Adrenal gland (tissue), 12 donors: ENCODE results near the gene MT1X. TPM values are rescaled to one million over a fixed set of nuclear protein-coding genes. Genes with fewer than 3 reads are reported as not detected.
"Not testable (repeated sequence)": the region's sequence is repeated elsewhere in the genome, so short reads cannot be mapped to it uniquely, and the experiment has no call there.

Experiments
- DNase-seq, 7 donors: peaks; one replicate each; pipeline ENCODE4 v3.0.0-alpha.2; 2019 to 2020
- H3K27ac ChIP-seq, 5 donors: fragments of 200-600 bp; sonication (generic) in 4 of 5; 1 replicate in 3 of 5; 2 replicates in 2 of 5; pipeline versions ENCODE4 v1.5.1 to v1.8.0; 2016 to 2020; ENCODE audit warnings: mild to moderate bottlenecking in 1 of 5
- H3K27me3 ChIP-seq: fragments of 200-600 bp; 2 replicates; pipeline ENCODE4 v1.8.0; 2021
- H3K36me3 ChIP-seq, 2 donors: fragments of 200-600 bp; replicated peaks in 1 of 2; 1 replicate in 1 of 2; 2 replicates in 1 of 2; pipeline versions ENCODE4 v1.5.1 to v1.8.0; 2018 to 2022
- H3K4me1 ChIP-seq, 2 donors: fragments of 200-600 bp; replicated peaks in 1 of 2; 1 replicate in 1 of 2; 2 replicates in 1 of 2; pipeline versions ENCODE4 v1.5.1 to v1.8.0; 2018 to 2021
- H3K4me3 ChIP-seq, 4 donors: fragments of 200-600 bp; sonication (generic) in 3 of 4; one replicate each; pipeline ENCODE4 v1.5.1; 2016 to 2018
- H3K9me3 ChIP-seq, 3 donors: fragments of 200-600 bp; sonication (generic) in 1 of 3; replicated peaks in 1 of 3; 1 replicate in 2 of 3; 2 replicates in 1 of 3; pipeline versions ENCODE4 v1.5.1 to v1.8.0; 2016 to 2021
- CTCF ChIP-seq, 6 experiments: fragments of 450-650 bp in 4 of 6; fragments of 200-600 bp in 2 of 6; sonication (generic) in 1 of 6; IDR thresholded peaks; 1 replicate in 5 of 6; 2 replicates in 1 of 6; pipeline versions ENCODE4 v1.5.1 to v1.8.0; 2016 to 2021; ENCODE audit warnings: antibody characterized with exemption in 6 of 6, mild to moderate bottlenecking in 2 of 6, moderate library complexity in 1 of 6
- POLR2A ChIP-seq, 2 donors: fragments of 450-650 bp; IDR thresholded peaks; one replicate each; pipeline ENCODE4 v1.6.1; 2017; ENCODE audit warnings: antibody characterized with exemption in 2 of 2, mild to moderate bottlenecking in 2 of 2, moderate library complexity in 1 of 2
- WGBS, 4 donors: extraction: QIAGEN DNeasy Blood & Tissue Kit in 2 of 4; methylation state at CpG; one replicate each; pipeline versions ENCODE4 v1.1.5 to v1.1.7; 2013 to 2017; 5-methylcytosine and 5-hydroxymethylcytosine counted together
- intact Hi-C, 2 donors: fragments of 100-400 bp; cut with DNase I; formaldehyde crosslinking; loops; one replicate each; pipeline versions ENCODE4 v1.14.1 to v1.15.0; 2022 to 2023
- polyA plus RNA-seq, 3 donors: library from polyadenylated mRNA; stranded (reverse); fragments of 200-250 nt in 2 of 3; fragments of 350-450 nt in 1 of 3; fragmentation: Illumina TruSeq in 1 of 3; extraction: RNeasy Lipid Tissue Mini Kit (QIAGEN cat#74804) in 1 of 3; gene quantifications; one replicate each; pipeline ENCODE4 v1.2.3, GENCODE V29; 2013 to 2014
- total RNA-seq, 9 donors: library from RNA; depleted of rRNA in 4 of 9; stranded (reverse); fragments of >200 nt in 4 of 9; fragments of 120-200 nt in 1 of 9; fragmentation: NEBNext Ultra II Directional in 1 of 9; extraction: Animal tissue kit (Norgen Biotek cat#: 25700) in 1 of 9; gene quantifications; one replicate each; pipeline versions ENCODE4 v1.1.0 to v1.2.4, GENCODE V29; 2013 to 2023
- donor health status: healthy with polysubstance abuse.
- donor health status: Bipolar disorder and iron deficiency.
- donor health status: DM: yes; HTN: yes; CAD: no.
- donor health status: DM: no; HTN: no; CAD: no.
- donor health status: DM: no; HTN: no; CAD: no.
- donor health status: DM: yes; HTN: yes; CAD: no.

MT1X gene
- total and polyA plus RNA-seq, 12 donors: 29.4 to 438 (median 99.1) TPM

DNA sequence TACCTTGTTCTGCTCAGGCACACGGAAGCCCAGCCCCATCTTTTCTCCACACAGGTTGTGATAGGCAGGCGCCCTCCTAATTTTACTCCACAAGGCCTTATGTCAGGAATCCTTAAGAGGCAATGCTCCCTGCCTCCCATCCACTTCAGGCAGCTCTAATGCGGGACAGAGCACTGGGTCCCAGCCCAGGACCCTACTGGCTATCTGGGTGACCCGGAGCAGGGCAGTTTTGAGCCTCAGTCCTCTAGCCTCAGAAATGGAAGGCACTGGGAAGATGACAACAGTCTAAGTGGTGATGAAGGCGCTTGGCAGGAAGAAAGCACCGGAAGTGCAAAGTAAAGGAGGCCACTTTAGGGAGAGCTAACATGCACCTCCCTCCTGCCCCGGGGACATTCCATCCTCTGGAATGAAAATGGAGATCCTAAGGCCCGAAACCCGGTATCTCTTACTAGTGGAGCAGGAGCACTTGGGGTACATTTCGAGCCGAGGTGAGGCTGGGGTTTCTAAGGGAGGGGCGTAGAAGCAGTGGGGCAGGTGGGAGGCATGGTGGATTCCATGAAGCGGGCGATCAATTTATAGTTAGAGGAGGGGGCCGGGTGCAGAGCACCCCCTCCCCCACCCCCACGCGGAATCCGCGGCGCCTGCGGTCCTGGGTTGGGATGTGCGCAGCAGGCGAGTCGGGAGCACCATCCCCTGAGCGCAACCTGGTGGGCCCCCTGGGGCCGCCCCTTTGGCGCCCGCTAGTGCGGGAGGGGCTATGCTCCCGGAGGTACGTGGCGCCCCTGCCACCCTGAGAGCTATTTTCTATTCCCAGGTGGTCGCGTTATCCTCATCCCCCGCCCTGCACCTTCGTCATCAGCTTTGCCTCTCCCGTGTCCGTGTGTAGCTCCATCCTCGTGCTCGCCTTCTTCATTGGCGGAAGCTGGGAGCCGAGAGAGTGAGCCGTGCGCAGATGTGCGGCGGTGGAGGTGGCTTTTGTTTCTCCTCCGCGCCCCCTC, 19.6 kb upstream of the MT1X start:
- intact Hi-C loops: no loop called here
- no peak for DNase-seq
- H3K4me1 ChIP-seq: peaks cover 3 to 9% of the 10 kb centered on the region in 2 donors
- TF ChIP-seq POLR2A (IDR thresholded peaks at IDR 0.05) (no peak), CTCF (IDR thresholded peaks at IDR 0.05) (no peak)
- H3K36me3 ChIP-seq: no peaks in the 10 kb centered on the region
- no peak overlapping the region for H3K27ac ChIP-seq
- WGBS, 4 donors: 24 to 38% (median 29%) methylated on average over 23 to 48 of the region's 48 CpGs
- no peak overlapping the region for H3K4me3 ChIP-seq
- H3K9me3 ChIP-seq: no peaks in the 10 kb centered on the region
- no peaks in the 10 kb centered on the region for H3K27me3 ChIP-seq

DNA sequence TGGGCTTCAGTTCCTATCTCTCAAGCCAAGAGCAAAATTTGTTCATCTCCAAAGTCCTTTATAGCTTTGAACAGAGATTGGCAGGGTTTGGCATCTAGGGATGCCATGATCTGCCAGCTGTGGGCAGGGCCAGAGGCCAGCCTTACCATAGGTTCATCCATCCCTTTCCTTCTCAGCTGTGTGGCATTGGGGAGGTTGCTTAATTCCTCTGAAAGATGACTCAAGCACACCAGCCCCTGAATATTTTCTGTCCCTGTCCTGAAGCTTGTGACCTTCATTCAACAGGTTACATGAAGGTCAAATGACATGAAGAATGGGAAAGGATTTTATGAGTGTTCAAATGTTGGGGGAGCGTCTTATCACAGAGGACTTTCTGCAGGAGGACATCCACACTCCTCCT, 17.8 kb upstream of the MT1X start:
- H3K36me3 ChIP-seq: no peaks in the 10 kb centered on the region
- DNase-seq: peak in 3 of 7 donors; percentile 46 to 67 (median 62)
- intact Hi-C loops: no loop called here
- TF ChIP-seq CTCF (IDR thresholded peaks at IDR 0.05): no peak
- no peak for TF ChIP-seq POLR2A (IDR thresholded peaks at IDR 0.05)
- H3K27ac ChIP-seq: peak overlapping the region in 1 of 5 donors; percentile 50
- no peaks in the 10 kb centered on the region for H3K9me3 ChIP-seq
- peaks cover 0 to 7% of the 10 kb centered on the region in 2 donors for H3K4me1 ChIP-seq
- WGBS, 4 donors: 48 to 73% (median 58%) methylated on average over 1 of the region's 1 CpG
- H3K27me3 ChIP-seq: peaks cover 9% of the 10 kb centered on the region
- H3K4me3 ChIP-seq: no peak overlapping the region

DNA sequence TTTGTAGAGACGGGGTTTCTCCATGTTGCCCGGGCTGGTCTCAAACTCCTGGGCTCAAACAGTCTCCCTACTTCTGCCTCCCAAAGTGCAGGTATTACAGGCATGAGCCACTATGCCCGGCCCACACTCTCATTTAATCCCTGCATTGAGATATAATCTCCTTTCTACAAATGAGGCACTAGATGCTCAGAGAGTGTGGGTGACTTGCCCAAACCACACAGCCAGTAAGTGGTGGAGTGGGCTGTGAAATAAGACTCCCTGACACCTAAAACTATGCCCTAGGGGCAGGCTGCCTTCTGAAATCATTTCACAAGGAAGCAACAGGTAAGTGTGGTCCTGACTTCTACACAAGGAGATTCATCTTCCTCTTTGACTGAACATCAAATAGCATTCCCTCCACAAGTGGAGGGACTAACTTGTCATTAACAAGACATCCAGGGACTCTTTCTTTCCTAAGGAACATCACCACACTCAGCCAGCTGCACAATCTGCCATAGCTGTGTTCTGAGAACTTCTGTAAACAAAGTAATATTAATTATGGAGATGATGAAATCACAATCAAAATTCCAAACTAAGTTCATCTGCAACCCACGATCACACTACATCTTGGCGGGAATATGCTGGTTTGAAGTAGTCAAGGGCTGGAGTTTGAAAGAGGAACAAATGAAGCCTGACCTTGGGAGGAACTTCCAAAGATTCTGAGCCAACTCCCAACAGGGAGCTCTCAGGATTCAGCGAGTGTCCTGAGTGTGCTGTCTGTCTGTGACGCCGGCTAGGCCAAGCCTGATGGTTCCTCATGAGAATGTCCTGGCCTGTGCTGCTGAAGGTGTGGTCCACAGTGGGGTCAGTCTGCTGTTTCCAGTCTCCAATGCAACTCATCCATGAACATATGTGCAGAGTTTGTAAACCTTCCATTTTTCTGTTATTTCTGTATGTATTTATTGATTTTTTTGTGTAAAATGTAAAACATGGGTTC, 16.7 kb upstream of the MT1X start:
- peaks cover 10% of the 10 kb centered on the region for H3K27me3 ChIP-seq
- H3K4me3 ChIP-seq, DNase-seq, intact Hi-C loops, H3K4me1 ChIP-seq, H3K27ac ChIP-seq, H3K36me3 ChIP-seq, H3K9me3 ChIP-seq: not testable (repeated sequence)
- WGBS, 4 donors: 67 to 78% (median 76%) methylated on average over 8 of the region's 8 CpGs

- no peaks in the 10 kb centered on the region for H3K9me3 ChIP-seq
- no peaks in the 10 kb centered on the region for H3K36me3 ChIP-seq
- peak within 1 kb of the TSS in 1 of 4 donors; percentile 21 for H3K4me3 ChIP-seq
- TF ChIP-seq CTCF (IDR thresholded peaks at IDR 0.05) (no peak), POLR2A (IDR thresholded peaks at IDR 0.05) (no peak)
- intact Hi-C loops: no loop called here
- peaks cover 0 to 7% of the 10 kb centered on the region in 2 donors for H3K4me1 ChIP-seq
- no peak within 1 kb of the TSS for H3K27ac ChIP-seq
- WGBS, 4 donors: 31 to 62% (median 37%) methylated on average over 7 to 46 of the region's 46 CpGs
- DNase-seq: peak in 6 of 7 donors; percentile 49 to 68 (median 58)
- H3K27me3 ChIP-seq: peaks cover 10% of the 10 kb centered on the region
Observed at GRCh38 chr16:56667581-56668571, 14.4 kb upstream of the MT1X start, which contains the start of gene MT1G. Gene MT1G (minus strand): TSS chr16:56668065. CDS start chr16:56667993, 72 bp downstream.
